ENCODE measurements around the gene FGF10.

Gene FGF10

GRCh38 chr5:44345871-44346270 lies 43.3 kb downstream of the FGF10 start:
- no peak for DNase-seq

- no peak for DNase-seq
These were observed 52.5 kb downstream of the FGF10 start for GRCh38 chr5:44336708-44337107.

- no peak for DNase-seq
These were observed 54.6 kb downstream of the FGF10 start for GRCh38 chr5:44334622-44335021.

GRCh38 chr5:44332285-44332971 lies 56.8 kb downstream of the FGF10 start:
- DNase-seq: no peak

- no peak for DNase-seq
These were observed 57.7 kb downstream of the FGF10 start for GRCh38 chr5:44331471-44332050.

- no peak for DNase-seq
These were observed 59.5 kb downstream of the FGF10 start for GRCh38 chr5:44329716-44330115.

GRCh38 chr5:44321144-44321725 lies 68.0 kb downstream of the FGF10 start:
- no peak for DNase-seq

GRCh38 chr5:44320188-44320587 lies 69.0 kb downstream of the FGF10 start:
- no peak for DNase-seq

GRCh38 chr5:44318883-44319282 lies 70.3 kb downstream of the FGF10 start:
- no peak for DNase-seq

- no peak for DNase-seq
These were observed 76.8 kb downstream of the FGF10 start for GRCh38 chr5:44312374-44312773.

GRCh38 chr5:44300551-44300950 lies 88.7 kb downstream of the FGF10 start:
- DNase-seq: no peak

GRCh38 chr5:44299394-44299793 lies 89.8 kb downstream of the FGF10 start:
- DNase-seq: no peak

GRCh38 chr5:44294516-44294915 lies 94.7 kb downstream of the FGF10 start:
- no peak for DNase-seq

GRCh38 chr5:44292736-44293135 lies 96.5 kb downstream of the FGF10 start:
- DNase-seq: no peak

GRCh38 chr5:44278469-44278868 lies 110.8 kb downstream of the FGF10 start:
- no peak for DNase-seq

GRCh38 chr5:44275908-44276307 lies 113.3 kb downstream of the FGF10 start:
- DNase-seq: no peak

- no peak for DNase-seq
These were observed 113.9 kb downstream of the FGF10 start for GRCh38 chr5:44275329-44275728.

GRCh38 chr5:44267909-44268308 lies 121.3 kb downstream of the FGF10 start:
- no peak for DNase-seq

- DNase-seq: no peak
These were observed 122.2 kb downstream of the FGF10 start for GRCh38 chr5:44266882-44267576.

GRCh38 chr5:44265713-44266112 lies 123.5 kb downstream of the FGF10 start:
- DNase-seq: no peak

- DNase-seq: no peak
These were observed 128.4 kb downstream of the FGF10 start for GRCh38 chr5:44260793-44261192.

- no peak for DNase-seq
These were observed 131.4 kb downstream of the FGF10 start for GRCh38 chr5:44257653-44258365.

GRCh38 chr5:44257221-44257620 lies 132.0 kb downstream of the FGF10 start:
- no peak for DNase-seq
